SJSA1 (cell line): ENCODE data around the gene WDR18. TPM values are rescaled to one million over a fixed set of nuclear protein-coding genes. Genes with fewer than 3 reads are reported as not detected.

Source experiments
- DNase-seq, 2 experiments: peaks; one replicate each; pipeline ENCODE4 v3.0.0-alpha.2; 2015 to 2020; ENCODE audit warnings: low spot score in 2 of 2, low read depth in 1 of 2
- H3K27ac ChIP-seq: fragments of 250-450 bp; sonication (Bioruptor Pico); 2 replicates; pipeline ENCODE4 v1.5.1; 2020; ENCODE audit warnings: mild to moderate bottlenecking, moderate library complexity
- H3K27me3 ChIP-seq: fragments of 250-450 bp; sonication (Bioruptor Pico); replicated peaks from 2 replicates; pipeline ENCODE4 v1.5.1; 2020; ENCODE audit warnings: mild to moderate bottlenecking, moderate library complexity
- H3K36me3 ChIP-seq: fragments of 250-450 bp; sonication (Bioruptor Pico); 2 replicates; pipeline ENCODE4 v1.5.1; 2020; ENCODE audit warnings: mild to moderate bottlenecking
- H3K4me1 ChIP-seq: fragments of 250-450 bp; sonication (Bioruptor Pico); replicated peaks from 2 replicates; pipeline ENCODE4 v1.6.1; 2021; ENCODE audit warnings: mild to moderate bottlenecking
- H3K4me3 ChIP-seq: fragments of 250-450 bp; sonication (Bioruptor Pico); 2 replicates; pipeline ENCODE4 v1.5.1; 2020; ENCODE audit warnings: mild to moderate bottlenecking
- H3K9me3 ChIP-seq: fragments of 250-450 bp; sonication (Bioruptor Pico); replicated peaks from 2 replicates; pipeline ENCODE4 v1.5.1; 2020; ENCODE audit warnings: mild to moderate bottlenecking
- total RNA-seq: library from RNA; depleted of rRNA; stranded (reverse); fragments of >200 nt; shearing (Covaris generic); gene quantifications from 2 replicates; pipeline ENCODE4 v1.2.3, GENCODE V29; 2014

Gene WDR18
- total RNA-seq, 1 experiment from 2014 or later, result 60.5 TPM

DNA sequence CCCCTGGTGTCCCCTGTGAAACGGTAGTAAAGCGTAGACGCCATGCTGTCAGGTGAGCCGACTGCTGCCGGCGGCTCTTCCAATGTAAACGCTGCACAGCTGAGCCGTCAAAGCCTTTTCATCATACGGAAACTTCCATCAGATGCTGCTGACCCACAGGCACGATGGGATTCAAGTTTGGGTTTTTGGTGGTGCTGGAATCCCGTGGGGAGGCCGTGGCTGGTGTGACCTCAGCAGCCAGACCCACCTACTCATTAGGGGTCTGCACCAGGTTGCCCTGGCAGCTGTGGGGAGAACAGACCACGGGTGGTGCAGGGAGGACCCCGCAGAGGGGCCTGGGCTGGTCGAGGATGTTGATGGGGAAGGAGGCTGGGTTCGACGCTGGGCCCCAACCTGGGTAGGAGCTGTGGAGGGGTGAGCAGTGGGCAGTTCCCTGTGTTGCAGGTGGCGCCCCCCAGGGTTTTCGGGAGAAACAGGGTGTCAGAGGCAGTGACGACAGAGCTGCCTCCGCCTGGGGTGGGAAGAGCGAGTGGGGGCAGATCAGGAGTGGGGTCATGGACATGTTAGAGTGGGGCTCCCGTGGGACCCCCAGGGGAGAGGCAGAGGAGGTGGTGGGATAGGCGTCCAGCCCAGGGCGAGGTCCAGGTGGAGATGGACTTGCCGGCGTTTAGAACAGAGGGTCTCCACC is 22.7 kb downstream of the WDR18 start:
- H3K9me3 ChIP-seq, result no peaks in the 10 kb centered on the region
- H3K36me3 ChIP-seq, result peaks cover 31% of the 10 kb centered on the region
- H3K4me3 ChIP-seq, result no peak overlapping the region
- DNase-seq, result no peak
- H3K4me1 ChIP-seq, result peaks cover under 1% of the 10 kb centered on the region
- peaks cover 25% of the 10 kb centered on the region for H3K27me3 ChIP-seq
- H3K27ac ChIP-seq, result no peak overlapping the region

DNA sequence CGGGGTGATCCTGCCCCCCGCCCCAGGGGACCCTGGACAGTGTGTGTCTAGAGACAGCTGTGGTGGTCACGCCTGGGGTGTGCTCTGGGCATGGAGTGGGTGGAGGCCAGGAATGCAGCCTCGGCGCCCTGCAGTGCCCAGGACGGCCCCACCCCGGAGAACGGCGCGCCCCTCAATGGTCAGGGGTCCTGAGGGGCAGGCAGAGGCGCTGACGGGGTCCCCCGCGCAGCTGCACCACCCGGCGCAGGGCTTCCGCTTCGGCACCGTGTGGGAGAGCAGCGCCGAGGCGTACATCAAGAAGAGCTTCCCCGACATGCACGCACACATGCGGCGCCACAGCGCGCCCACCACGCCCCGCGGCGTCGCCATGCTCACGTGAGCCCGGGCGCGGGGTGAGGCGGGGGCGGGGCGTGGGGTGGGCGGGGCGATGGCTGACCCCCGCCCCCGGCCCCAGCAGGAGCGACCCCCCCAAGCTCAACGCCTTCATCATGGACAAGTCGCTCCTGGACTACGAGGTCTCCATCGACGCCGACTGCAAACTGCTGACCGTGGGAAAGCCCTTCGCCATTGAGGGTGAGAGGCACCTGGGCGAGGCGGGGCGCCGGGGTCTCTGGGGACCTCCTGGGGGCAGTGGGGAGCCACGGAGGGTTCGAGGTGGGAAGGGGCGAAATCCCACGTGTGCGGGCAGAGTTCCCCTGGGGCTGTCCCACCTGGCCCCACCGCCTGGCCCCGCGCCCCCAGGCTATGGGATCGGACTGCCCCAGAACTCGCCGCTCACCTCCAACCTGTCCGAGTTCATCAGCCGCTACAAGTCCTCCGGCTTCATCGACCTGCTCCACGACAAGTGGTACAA is 23.5 kb downstream of the WDR18 start:
- DNase-seq, result no peak
- no peak overlapping the region for H3K4me3 ChIP-seq
- H3K36me3 ChIP-seq, result peaks cover 39% of the 10 kb centered on the region
- H3K27ac ChIP-seq, result no peak overlapping the region
- H3K4me1 ChIP-seq, result no peaks in the 10 kb centered on the region
- H3K9me3 ChIP-seq, result no peaks in the 10 kb centered on the region
- H3K27me3 ChIP-seq, result peaks cover 20% of the 10 kb centered on the region

DNA sequence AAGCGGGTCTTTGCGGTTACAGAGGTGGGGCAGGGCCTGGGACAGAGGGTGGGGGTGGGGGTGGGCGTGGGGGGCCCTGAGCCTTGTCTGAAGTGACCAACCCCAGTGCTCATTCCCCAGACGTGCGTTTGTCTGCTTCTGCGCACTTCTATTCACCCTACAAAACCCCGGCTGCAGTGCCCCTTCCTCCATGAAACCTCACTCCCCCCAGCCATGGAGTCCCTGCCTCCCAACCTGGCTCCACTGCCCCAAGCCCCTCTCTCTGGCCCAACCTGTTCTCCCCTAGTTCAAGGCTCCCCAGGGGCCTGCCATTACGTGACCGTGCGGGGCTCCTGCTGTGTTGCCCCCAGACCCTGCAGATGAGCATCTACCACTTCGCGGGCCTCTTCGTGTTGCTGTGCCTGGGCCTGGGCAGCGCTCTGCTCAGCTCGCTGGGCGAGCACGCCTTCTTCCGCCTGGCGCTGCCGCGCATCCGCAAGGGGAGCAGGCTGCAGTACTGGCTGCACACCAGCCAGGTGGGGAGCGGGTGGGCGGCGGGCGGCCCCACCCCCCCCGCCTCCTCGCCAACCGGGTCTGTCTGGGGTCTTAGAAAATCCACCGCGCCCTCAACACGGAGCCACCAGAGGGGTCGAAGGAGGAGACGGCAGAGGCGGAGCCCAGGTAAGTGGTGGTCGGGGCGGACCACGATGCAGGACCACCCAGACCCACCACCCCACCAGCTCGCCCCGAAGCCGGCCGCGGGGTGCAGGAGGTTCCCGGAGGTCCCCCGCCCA is 24.3 kb downstream of the WDR18 start:
- DNase-seq, result no peak
- H3K9me3 ChIP-seq, result no peaks in the 10 kb centered on the region
- H3K36me3 ChIP-seq, result peaks cover 46% of the 10 kb centered on the region
- no peak overlapping the region for H3K27ac ChIP-seq
- peaks cover 11% of the 10 kb centered on the region for H3K27me3 ChIP-seq
- H3K4me1 ChIP-seq, result no peaks in the 10 kb centered on the region
- H3K4me3 ChIP-seq, result no peak overlapping the region

DNA sequence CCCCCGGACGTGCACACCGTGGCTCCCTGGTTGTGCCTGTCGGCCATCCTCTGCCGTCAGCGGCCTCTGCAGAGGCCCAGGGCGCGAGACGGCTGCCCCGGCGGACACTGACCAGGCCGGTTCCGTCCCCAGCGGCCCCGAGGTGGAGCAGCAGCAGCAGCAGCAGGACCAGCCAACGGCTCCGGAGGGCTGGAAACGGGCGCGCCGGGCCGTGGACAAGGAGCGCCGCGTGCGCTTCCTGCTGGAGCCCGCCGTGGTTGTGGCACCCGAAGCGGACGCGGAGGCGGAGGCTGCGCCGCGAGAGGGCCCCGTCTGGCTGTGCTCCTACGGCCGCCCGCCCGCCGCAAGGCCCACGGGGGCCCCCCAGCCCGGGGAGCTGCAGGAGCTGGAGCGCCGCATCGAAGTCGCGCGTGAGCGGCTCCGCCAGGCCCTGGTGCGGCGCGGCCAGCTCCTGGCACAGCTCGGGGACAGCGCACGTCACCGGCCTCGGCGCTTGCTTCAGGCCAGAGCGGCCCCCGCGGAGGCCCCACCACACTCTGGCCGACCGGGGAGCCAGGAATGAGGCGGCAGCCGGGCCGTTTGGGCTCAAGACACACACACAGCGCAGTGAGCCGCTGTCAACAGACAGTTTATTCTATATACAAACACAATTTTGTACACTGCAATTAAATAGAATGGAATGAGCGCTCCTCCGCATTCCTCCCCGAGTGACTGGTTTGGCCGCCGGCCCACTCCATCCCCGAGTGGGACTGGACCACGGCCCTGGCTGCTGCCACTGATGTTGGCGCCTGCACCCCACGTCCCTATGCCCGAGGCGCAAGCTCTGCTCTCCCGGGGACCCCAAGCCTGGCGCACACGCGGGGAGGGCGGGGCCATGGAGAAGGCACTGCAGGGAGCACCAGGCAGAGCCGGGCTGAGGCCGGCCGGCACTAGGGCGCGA is 25.2 kb downstream of the WDR18 start:
- Histone ChIP-seq H3K36me3 (peaks cover 54% of the 10 kb centered on the region), H3K9me3 (no peaks in the 10 kb centered on the region), H3K27me3 (peaks cover 3% of the 10 kb centered on the region), H3K27ac (no peak overlapping the region), H3K4me3 (no peak overlapping the region), H3K4me1 (no peaks in the 10 kb centered on the region)
- DNase-seq, result no peak

DNA sequence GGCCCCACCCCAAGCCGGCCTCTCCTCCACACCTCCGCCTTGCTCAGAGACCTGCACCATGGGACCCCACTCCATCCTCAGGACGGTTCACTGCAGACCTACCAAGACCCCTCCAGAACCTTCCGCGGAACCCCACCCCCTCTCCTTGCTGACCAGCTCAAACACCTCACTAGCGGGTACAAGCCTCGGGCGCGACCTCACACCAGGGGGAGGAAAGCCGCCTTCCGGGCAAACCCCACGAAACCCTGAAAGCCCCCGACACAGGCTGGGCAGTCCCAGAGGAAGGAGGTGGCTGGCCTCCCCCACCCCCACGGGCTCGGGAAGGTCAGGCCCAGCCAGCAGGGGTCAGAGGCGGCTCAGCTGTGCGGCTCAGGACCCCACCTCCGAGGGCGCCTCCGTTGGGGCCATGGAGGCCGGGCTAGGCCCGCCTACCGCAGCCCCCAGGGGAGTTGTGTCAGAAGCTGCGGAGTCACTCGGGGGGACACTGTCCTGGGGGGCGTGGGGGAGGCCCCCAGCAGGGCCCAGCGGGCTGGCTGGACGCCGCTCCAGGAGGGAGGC is 25.9 kb downstream of the WDR18 start:
- Histone ChIP-seq H3K4me3 (no peak overlapping the region), H3K27me3 (no peaks in the 10 kb centered on the region), H3K4me1 (no peaks in the 10 kb centered on the region), H3K27ac (no peak overlapping the region), H3K9me3 (no peaks in the 10 kb centered on the region), H3K36me3 (peaks cover 62% of the 10 kb centered on the region)
- no peak for DNase-seq

DNA sequence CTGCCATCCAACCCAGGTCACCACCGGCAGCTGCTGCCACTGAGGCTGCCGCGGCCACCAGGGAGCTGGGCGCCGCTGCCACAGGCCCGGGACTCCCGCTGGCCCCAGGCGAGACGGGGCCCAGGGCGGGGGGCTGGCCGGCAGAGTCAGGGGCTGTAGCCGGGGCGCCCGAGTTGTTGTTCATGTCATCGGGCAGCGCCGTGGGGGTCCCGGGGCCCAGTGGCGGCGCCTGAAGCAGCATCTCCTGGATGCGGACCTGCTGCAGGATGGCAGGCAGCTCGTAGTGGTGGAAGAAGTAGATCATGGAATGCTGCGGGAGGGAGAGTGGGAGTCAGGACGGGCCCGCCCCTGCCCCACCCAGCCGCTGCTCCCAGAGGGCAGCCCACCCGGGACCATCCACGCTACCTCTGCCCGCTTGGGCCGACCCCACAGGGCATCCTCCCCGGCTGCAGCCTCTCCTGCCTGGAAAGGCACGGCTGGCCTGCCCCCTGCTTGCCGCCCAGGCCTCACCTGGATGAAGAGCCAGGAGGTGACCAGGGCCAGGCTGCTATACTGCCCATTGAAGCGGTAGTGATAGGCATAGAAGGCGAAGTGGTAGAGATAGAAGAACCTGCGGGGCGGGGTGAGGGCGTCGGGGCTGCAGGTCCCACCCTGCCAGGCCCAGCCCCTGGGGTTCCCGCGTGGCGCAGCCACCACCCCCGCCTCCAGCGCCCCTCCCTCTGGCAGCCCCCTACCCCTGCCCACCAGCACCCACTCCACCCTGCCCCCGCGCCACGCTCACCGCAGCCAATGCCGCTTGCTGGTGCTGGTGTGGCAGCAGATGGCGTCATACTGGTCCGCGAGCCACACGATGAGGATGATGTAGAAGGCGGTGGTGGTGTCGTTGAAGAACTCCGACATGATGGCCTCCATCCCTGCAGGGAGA is 26.7 kb downstream of the WDR18 start:
- no peak overlapping the region for H3K4me3 ChIP-seq
- no peaks in the 10 kb centered on the region for H3K27me3 ChIP-seq
- H3K36me3 ChIP-seq, result peaks cover 69% of the 10 kb centered on the region
- H3K9me3 ChIP-seq, result no peaks in the 10 kb centered on the region
- H3K4me1 ChIP-seq, result no peaks in the 10 kb centered on the region
- no peak overlapping the region for H3K27ac ChIP-seq
- DNase-seq, result no peak

DNA sequence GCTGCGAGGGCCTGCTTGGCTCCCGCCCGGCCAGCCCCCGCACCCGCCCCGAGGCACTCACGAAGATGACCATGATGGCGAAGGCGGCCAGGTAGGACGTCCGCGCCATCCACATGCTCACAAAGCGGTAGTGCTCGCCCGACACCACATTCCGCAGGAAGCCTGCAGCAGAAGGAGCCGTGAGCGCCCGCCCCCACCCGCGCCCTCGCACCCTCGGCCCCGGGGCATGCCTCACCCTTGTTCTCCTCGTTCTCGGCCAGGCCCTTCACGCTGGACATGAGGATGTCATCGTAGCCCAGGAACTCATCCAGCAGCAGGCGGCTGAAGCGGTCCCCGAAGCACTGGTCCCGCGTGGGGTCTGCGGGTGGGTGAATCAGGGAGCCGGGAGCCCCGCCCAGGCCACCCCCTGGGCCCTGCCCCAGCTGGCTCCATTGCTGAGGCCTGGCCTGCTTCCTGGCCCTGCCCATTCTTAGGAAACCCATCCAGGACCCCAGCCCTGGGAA is 27.7 kb downstream of the WDR18 start:
- H3K36me3 ChIP-seq, result peaks cover 75% of the 10 kb centered on the region
- H3K27ac ChIP-seq, result no peak overlapping the region
- no peaks in the 10 kb centered on the region for H3K9me3 ChIP-seq
- no peaks in the 10 kb centered on the region for H3K27me3 ChIP-seq
- peaks cover 7% of the 10 kb centered on the region for H3K4me1 ChIP-seq
- DNase-seq, result no peak
- no peak overlapping the region for H3K4me3 ChIP-seq

DNA sequence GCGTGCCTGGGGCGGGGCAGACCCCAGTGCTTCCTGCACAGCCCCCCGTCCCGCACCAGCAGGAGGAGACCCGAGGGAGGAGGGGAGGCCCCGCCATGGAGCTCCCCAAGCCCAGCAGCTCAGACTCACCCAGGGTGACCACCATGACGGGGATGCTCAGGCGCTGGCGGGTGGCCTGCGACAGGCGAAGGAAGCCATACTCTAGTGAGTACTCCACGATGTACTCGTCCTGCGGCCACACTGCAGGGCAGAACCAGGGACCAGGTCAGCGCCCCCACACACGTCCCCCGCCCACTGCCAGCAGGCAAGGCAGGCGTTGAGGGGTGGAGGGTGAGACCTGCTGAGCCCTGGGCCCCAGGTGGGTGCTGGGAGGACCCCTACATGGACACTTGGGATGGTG is 28.2 kb downstream of the WDR18 start:
- no peak for DNase-seq
- Histone ChIP-seq H3K4me1 (peaks cover 12% of the 10 kb centered on the region), H3K36me3 (peaks cover 75% of the 10 kb centered on the region), H3K9me3 (no peaks in the 10 kb centered on the region), H3K27ac (no peak overlapping the region), H3K4me3 (no peak overlapping the region), H3K27me3 (no peaks in the 10 kb centered on the region)

DNA sequence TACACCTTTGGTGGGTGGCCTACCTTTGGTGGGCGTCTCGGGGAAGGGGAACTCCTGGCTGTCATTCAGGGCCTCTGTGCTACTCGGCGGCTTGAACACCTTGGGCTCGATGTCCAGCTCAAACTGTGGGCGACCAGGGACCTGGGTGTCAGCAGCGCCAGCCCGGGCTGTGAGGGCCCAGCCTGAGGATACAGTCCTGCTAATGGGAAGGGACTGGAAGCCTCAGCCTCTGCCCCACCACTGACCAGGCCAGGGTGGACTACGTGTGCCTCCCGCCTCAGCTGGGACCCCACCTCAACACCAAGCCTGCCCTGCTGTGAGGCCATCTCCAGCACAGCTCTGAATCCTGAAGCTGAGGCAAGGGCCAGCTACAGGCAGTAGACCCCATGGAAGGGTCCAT is 29.1 kb downstream of the WDR18 start:
- DNase-seq, result no peak
- no peaks in the 10 kb centered on the region for H3K27me3 ChIP-seq
- H3K4me1 ChIP-seq, result peaks cover 21% of the 10 kb centered on the region
- no peak overlapping the region for H3K27ac ChIP-seq
- H3K9me3 ChIP-seq, result no peaks in the 10 kb centered on the region
- H3K4me3 ChIP-seq, result no peak overlapping the region
- peaks cover 83% of the 10 kb centered on the region for H3K36me3 ChIP-seq

DNA sequence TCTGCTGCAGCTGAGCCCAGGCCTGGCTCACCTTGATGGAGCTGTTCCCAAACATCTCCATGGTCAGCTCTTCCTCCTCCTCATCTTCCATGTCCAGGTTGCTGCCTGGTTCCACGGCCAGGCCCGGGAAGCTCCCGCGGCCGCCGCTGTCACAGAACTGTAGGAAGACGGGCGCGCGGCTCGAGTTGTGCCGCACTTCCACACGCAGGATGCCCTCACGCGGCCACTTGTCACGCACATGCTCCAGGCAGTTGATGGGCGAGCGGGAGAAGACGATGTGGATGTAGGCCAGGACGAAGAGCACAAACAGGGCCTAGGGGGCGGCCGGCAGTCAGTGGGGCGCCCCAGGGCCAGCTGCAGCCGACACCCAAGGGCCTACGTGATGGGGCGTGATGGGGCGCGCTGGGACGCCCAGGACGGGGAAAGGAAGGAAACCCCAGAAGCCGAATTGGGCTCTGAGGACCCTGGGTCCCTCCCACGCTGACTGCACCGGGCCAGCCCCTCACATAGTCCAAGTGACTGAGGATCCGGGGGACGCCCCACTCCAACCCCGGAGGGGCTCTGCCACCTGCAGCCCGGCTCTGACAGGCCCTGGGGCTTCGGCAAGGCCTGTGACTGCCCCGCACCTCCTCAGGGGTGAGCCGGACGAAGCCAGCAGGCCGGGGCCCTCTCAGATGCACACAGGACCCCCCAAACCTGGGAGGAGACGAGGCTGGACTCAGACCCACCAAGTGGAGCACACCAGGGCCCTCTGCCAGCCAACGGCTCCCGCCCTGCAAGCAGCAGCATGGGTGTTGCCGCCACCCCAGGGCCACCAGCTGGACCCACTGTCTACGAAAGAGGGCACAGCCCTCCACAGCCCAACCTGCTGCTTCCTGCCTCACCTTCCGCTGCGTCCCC is 30.3 kb downstream of the WDR18 start:
- peaks cover 29% of the 10 kb centered on the region for H3K4me1 ChIP-seq
- peaks cover 83% of the 10 kb centered on the region for H3K36me3 ChIP-seq
- H3K4me3 ChIP-seq, result no peak overlapping the region
- H3K27me3 ChIP-seq, result no peaks in the 10 kb centered on the region
- DNase-seq, result no peak
- H3K27ac ChIP-seq, result no peak overlapping the region
- H3K9me3 ChIP-seq, result no peaks in the 10 kb centered on the region

DNA sequence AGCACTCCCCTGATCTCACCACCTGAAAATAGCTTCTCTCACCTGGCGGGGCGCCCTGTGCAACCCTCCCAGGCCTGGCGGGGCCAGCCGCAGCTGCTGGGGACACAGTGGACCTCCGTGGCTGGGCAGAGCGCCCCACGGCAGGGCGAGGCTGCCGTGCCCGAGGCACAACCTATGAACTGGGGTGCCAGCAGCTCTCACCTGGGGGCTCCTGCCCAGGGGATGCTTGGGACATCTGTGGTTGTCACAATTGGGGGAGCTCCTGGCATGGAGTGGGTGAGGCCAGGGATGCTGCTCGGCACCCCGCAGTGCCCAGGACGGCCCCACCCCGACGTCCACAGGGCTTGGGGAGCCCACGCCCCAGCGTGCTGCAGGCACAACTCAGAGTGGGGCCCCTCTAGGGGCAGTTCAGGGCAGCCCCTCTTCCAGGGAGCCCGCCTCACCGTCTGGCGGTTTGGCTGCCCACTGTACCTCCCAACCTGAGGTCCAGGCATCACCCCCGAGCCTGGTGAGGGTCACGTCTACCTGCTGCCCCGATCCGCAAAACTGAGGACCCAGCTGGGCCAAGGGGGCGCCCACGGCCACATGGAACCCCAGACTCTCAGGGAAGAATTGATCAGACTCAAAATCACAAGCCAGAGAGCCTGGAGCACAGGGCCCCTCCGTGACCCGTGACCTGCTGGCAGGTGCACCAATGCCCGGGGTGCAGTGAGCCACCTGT is 31.1 kb downstream of the WDR18 start:
- Histone ChIP-seq H3K36me3 (peaks cover 83% of the 10 kb centered on the region), H3K27me3 (no peaks in the 10 kb centered on the region), H3K9me3 (no peaks in the 10 kb centered on the region; the same call in 1 of the 2 replicates), H3K4me1 (peaks cover 37% of the 10 kb centered on the region), H3K4me3 (no peak overlapping the region), H3K27ac (no peak overlapping the region)
- no peak for DNase-seq
